Measurements from ENCODE around the gene KIFC1. TPM values are rescaled to one million over a fixed set of nuclear protein-coding genes. Genes with fewer than 3 reads are reported as not detected.

The KIFC1 gene
- polyA plus RNA-seq, 1 of the 3 experiments (the other 2 are of a cell fraction) = 35.9 TPM

- no peak overlapping the region for H3K9ac ChIP-seq
- no peak for DNase-seq
- no peaks in the 10 kb centered on the region for H4K20me1 ChIP-seq (ENCODE audit: insufficient read depth)
- H3K4me1 ChIP-seq (ENCODE audit: control insufficient read depth in 1 of 2, insufficient read depth in 2 of 2, low read depth in 1 of 2, low read length in 1 of 2) = peaks cover 0 to 21% of the 10 kb centered on the region in 2 experiments; a peak in 1 of 4 replicates
- no peak overlapping the region for H3K4me3 ChIP-seq (ENCODE audit: low read depth in 2 of 2, low read length in 1 of 2)
- ChIA-PET CTCF (interaction anchor here (1.4 to 2.0 kb wide), 2 partner anchors 65 to 129 kb away, joined by 3 to 4 read pairs; no protein-coding TSS in a partner anchor), POLR2A (no interaction called here)
- H2AFZ ChIP-seq (ENCODE audit: low read depth) = no peak overlapping the region
- H3K36me3 ChIP-seq (replicated peaks in 1 of 2; ENCODE audit: control insufficient read depth in 1 of 2, insufficient read depth in 2 of 2, low read length in 1 of 2) = peaks cover 10 to 21% of the 10 kb centered on the region in 2 experiments
- no peaks in the 10 kb centered on the region for H3K9me3 ChIP-seq
- peaks cover 32% of the 10 kb centered on the region for H3K79me2 ChIP-seq (ENCODE audit: insufficient read depth)
- no peak overlapping the region for H3K27ac ChIP-seq (ENCODE audit: low read depth in 2 of 2, low read length in 1 of 2)
- no peaks in the 10 kb centered on the region for H3F3A ChIP-seq (replicated peaks; ENCODE audit: insufficient read depth)
- H3K4me2 ChIP-seq = no peak overlapping the region
- TF ChIP-seq, protein P1, sequence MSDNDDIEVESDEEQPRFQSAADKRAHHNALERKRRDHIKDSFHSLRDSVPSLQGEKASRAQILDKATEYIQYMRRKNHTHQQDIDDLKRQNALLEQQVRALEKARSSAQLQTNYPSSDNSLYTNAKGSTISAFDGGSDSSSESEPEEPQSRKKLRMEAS (IDR thresholded peaks at IDR 0.05; ENCODE audit: low read depth) = no peak
- no peak for TF ChIP-seq EP300 (IDR thresholded peaks at IDR 0.05; ENCODE audit: borderline replicate concordance in 1 of 2, low read depth in 1 of 2, low read length in 1 of 2)
- no CpG with 5 or more reads among the region's 12 CpGs for WGBS (ENCODE audit: low lambda C conversion rate)
- no peaks in the 10 kb centered on the region for H3K27me3 ChIP-seq (ENCODE audit: insufficient read depth)
- H3K9me2 ChIP-seq = no peaks in the 10 kb centered on the region
Observed at GRCh38 chr6:33456156-33456555, 64.5 kb downstream of the KIFC1 start.

GRCh38 chr6:33458676-33459075, 67.1 kb downstream of the KIFC1 start:
- CTCF ChIA-PET = interaction anchor here (0.7 to 1.0 kb wide), 2 partner anchors 16 to 33 kb away, joined by 3 to 5 read pairs; no protein-coding TSS in a partner anchor
- Histone ChIP-seq H3K9me3 (no peaks in the 10 kb centered on the region), H2AFZ (ENCODE audit: low read depth) (no peak overlapping the region), H3K4me3 (ENCODE audit: low read depth in 2 of 2, low read length in 1 of 2) (no peak overlapping the region), H3K36me3 (replicated peaks in 1 of 2; ENCODE audit: control insufficient read depth in 1 of 2, insufficient read depth in 2 of 2, low read length in 1 of 2) (peaks cover 10 to 20% of the 10 kb centered on the region in 2 experiments), H3K4me2 (no peak overlapping the region), H3K27ac (ENCODE audit: low read depth in 2 of 2, low read length in 1 of 2) (no peak overlapping the region), H3K9me2 (no peaks in the 10 kb centered on the region), H3K9ac (no peak overlapping the region), H3F3A (replicated peaks; ENCODE audit: insufficient read depth) (no peaks in the 10 kb centered on the region), H3K79me2 (ENCODE audit: insufficient read depth) (peaks cover 22% of the 10 kb centered on the region), H3K4me1 (ENCODE audit: control insufficient read depth in 1 of 2, insufficient read depth in 2 of 2, low read depth in 1 of 2, low read length in 1 of 2) (peaks cover 0 to 10% of the 10 kb centered on the region in 2 experiments; a peak in 1 of 4 replicates), H4K20me1 (ENCODE audit: insufficient read depth) (no peaks in the 10 kb centered on the region), H3K27me3 (ENCODE audit: insufficient read depth) (no peaks in the 10 kb centered on the region)
- TF ChIP-seq TAF1 (IDR thresholded peaks at IDR 0.05; ENCODE audit: borderline replicate concordance, low read depth, low read length) = no peak
- no peak for TF ChIP-seq SMC3 (IDR thresholded peaks at IDR 0.05; ENCODE audit: low read depth, low read length)
- TF ChIP-seq, protein P1 (IDR thresholded peaks at IDR 0.05; ENCODE audit: low read depth) = no peak
- TF ChIP-seq RFX5 (IDR thresholded peaks at IDR 0.05; ENCODE audit: low read length) = no peak
- no peak for TF ChIP-seq FOXM1 (IDR thresholded peaks at IDR 0.05; ENCODE audit: low read depth)
- TF ChIP-seq, protein P2, sequence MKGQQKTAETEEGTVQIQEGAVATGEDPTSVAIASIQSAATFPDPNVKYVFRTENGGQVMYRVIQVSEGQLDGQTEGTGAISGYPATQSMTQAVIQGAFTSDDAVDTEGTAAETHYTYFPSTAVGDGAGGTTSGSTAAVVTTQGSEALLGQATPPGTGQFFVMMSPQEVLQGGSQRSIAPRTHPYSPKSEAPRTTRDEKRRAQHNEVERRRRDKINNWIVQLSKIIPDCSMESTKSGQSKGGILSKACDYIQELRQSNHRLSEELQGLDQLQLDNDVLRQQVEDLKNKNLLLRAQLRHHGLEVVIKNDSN (IDR thresholded peaks at IDR 0.05; ENCODE audit: borderline replicate concordance, low read depth) = no peak
- TF ChIP-seq, protein P3, sequence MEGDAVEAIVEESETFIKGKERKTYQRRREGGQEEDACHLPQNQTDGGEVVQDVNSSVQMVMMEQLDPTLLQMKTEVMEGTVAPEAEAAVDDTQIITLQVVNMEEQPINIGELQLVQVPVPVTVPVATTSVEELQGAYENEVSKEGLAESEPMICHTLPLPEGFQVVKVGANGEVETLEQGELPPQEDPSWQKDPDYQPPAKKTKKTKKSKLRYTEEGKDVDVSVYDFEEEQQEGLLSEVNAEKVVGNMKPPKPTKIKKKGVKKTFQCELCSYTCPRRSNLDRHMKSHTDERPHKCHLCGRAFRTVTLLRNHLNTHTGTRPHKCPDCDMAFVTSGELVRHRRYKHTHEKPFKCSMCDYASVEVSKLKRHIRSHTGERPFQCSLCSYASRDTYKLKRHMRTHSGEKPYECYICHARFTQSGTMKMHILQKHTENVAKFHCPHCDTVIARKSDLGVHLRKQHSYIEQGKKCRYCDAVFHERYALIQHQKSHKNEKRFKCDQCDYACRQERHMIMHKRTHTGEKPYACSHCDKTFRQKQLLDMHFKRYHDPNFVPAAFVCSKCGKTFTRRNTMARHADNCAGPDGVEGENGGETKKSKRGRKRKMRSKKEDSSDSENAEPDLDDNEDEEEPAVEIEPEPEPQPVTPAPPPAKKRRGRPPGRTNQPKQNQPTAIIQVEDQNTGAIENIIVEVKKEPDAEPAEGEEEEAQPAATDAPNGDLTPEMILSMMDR (IDR thresholded peaks at IDR 0.05) = no peak
- TF ChIP-seq NFIC (IDR thresholded peaks at IDR 0.05; ENCODE audit: borderline replicate concordance) = no peak
- no peak for TF ChIP-seq EZH2phosphoT487 (IDR thresholded peaks at IDR 0.05; ENCODE audit: borderline replicate concordance, low read depth)
- TF ChIP-seq POLR2AphosphoS5 (IDR thresholded peaks at IDR 0.05; ENCODE audit: low read depth, low read length) = no peak
- TF ChIP-seq RCOR1 (IDR thresholded peaks at IDR 0.05; ENCODE audit: low read length) = no peak
- no peak for TF ChIP-seq NRF1 (IDR thresholded peaks at IDR 0.05; ENCODE audit: low read depth, low read length)
- TF ChIP-seq JUND (IDR thresholded peaks at IDR 0.05) = no peak
- 83% methylated on average over 3 of the region's 3 CpGs for WGBS (ENCODE audit: low lambda C conversion rate)
- POLR2A ChIA-PET = interaction anchor here (0.7 kb wide), 1 partner anchor 100 kb away, joined by 3 read pairs; no protein-coding TSS in a partner anchor
- DNase-seq = no peak

All from SK-N-SH (cell line).